H9 (cell line): ENCODE measurements around the gene CDH23. TPM values are rescaled to one million over a fixed set of nuclear protein-coding genes. Genes with fewer than 3 reads are reported as not detected.
A peak's percentile ranks its signal among the peaks of the same experiment; 100 is the strongest.

Experiments
- DNase-seq: peaks from one replicate; pipeline ENCODE4 v3.0.0-alpha.2; 2017
- H2AFZ ChIP-seq: one replicate; pipeline ENCODE4 v1.6.1; 2013; ENCODE audit warnings: mild to moderate bottlenecking, low read length, control low read depth, moderate library complexity
- H2AK5ac ChIP-seq: 2 replicates; pipeline ENCODE4 v1.6.1; 2013; ENCODE audit warnings: low read length, control low read depth, mixed read lengths; ENCODE audit not compliant: insufficient read length
- H2BK120ac ChIP-seq: one replicate; pipeline ENCODE4 v1.6.1; 2013; ENCODE audit warnings: low read depth, mild to moderate bottlenecking, low read length, control low read depth, inconsistent platforms; ENCODE audit not compliant: poor library complexity, severe bottlenecking
- H2BK12ac ChIP-seq: 2 replicates; pipeline ENCODE4 v1.6.1; 2013; ENCODE audit warnings: low read length, control low read depth, mixed read lengths, low read depth; ENCODE audit not compliant: insufficient read length
- H2BK15ac ChIP-seq: 2 replicates; pipeline ENCODE4 v1.6.1; 2013; ENCODE audit warnings: low read depth, low read length, control low read depth
- H2BK20ac ChIP-seq: one replicate; pipeline ENCODE4 v1.6.1; 2013; ENCODE audit warnings: low read depth, mild to moderate bottlenecking, low read length, control low read depth, inconsistent platforms; ENCODE audit not compliant: poor library complexity, severe bottlenecking
- H2BK5ac ChIP-seq: 2 replicates; pipeline ENCODE4 v1.6.1; 2013; ENCODE audit warnings: low read length, control low read depth, mixed read lengths; ENCODE audit not compliant: insufficient read length
- H3K14ac ChIP-seq: 2 replicates; pipeline ENCODE4 v1.6.1; 2013; ENCODE audit warnings: low read length, control low read depth; ENCODE audit not compliant: insufficient read depth
- H3K18ac ChIP-seq: 2 replicates; pipeline ENCODE4 v1.6.1; 2013; ENCODE audit warnings: low read depth, mild to moderate bottlenecking, mixed read lengths, low read length, control low read depth; ENCODE audit not compliant: insufficient read length
- H3K23ac ChIP-seq: 2 replicates; pipeline ENCODE4 v1.6.1; 2013; ENCODE audit warnings: low read length, control low read depth, mixed read lengths, low read depth; ENCODE audit not compliant: insufficient read length
- H3K23me2 ChIP-seq: 2 replicates; pipeline ENCODE4 v1.6.1; 2013; ENCODE audit warnings: low read depth, mild to moderate bottlenecking, mixed read lengths, low read length, control low read depth; ENCODE audit not compliant: insufficient read length, poor library complexity, severe bottlenecking
- H3K27ac ChIP-seq: 2 replicates; pipeline ENCODE4 v1.5.1; 2013; ENCODE audit warnings: low read length, control low read depth, mixed read lengths, low read depth; ENCODE audit not compliant: insufficient read length
- H3K27me3 ChIP-seq: 2 replicates; pipeline ENCODE4 v1.6.1; 2013; ENCODE audit warnings: low read length, control low read depth, inconsistent platforms; ENCODE audit not compliant: insufficient read depth
- H3K4ac ChIP-seq: 2 replicates; pipeline ENCODE4 v1.6.1; 2013; ENCODE audit warnings: low read depth, mild to moderate bottlenecking, control low read depth, inconsistent platforms, low read length, moderate library complexity
- H3K4me1 ChIP-seq: 2 replicates; pipeline ENCODE4 v1.6.1; 2013; ENCODE audit warnings: low read length, control low read depth, inconsistent platforms; ENCODE audit not compliant: insufficient read depth
- H3K4me2 ChIP-seq: 2 replicates; pipeline ENCODE4 v1.6.1; 2013; ENCODE audit warnings: low read length, control low read depth, mixed read lengths; ENCODE audit not compliant: insufficient read length, insufficient read depth
- H3K56ac ChIP-seq: 2 replicates; pipeline ENCODE4 v1.6.1; 2013; ENCODE audit warnings: low read depth, mild to moderate bottlenecking, mixed read lengths, low read length, control low read depth; ENCODE audit not compliant: insufficient read length
- H3K79me1 ChIP-seq: 2 replicates; pipeline ENCODE4 v1.6.1; 2013; ENCODE audit warnings: low read depth, mild to moderate bottlenecking, moderate library complexity, low read length, control low read depth, inconsistent platforms; ENCODE audit not compliant: insufficient read depth, poor library complexity, severe bottlenecking
- H3K79me2 ChIP-seq: 2 replicates; pipeline ENCODE4 v1.6.1; 2013; ENCODE audit warnings: low read length, control low read depth, inconsistent platforms; ENCODE audit not compliant: insufficient read depth
- H3K9ac ChIP-seq: 2 replicates; pipeline ENCODE4 v1.6.1; 2013; ENCODE audit warnings: low read length, control low read depth, mixed read lengths; ENCODE audit not compliant: insufficient read length; ENCODE audit errors: extremely low read depth
- H3K9me3 ChIP-seq: one replicate; pipeline ENCODE4 v1.6.1; 2013; ENCODE audit warnings: low read depth, low read length, inconsistent platforms; ENCODE audit not compliant: control insufficient read depth
- H3T11ph ChIP-seq: one replicate; pipeline ENCODE4 v1.6.1; 2013; ENCODE audit warnings: mild to moderate bottlenecking, low read length, control low read depth, inconsistent platforms
- H4K20me1 ChIP-seq: one replicate; pipeline ENCODE4 v1.6.1; 2013; ENCODE audit not compliant: control insufficient read depth, insufficient read length, insufficient read depth
- H4K5ac ChIP-seq: 2 replicates; pipeline ENCODE4 v1.6.1; 2013; ENCODE audit warnings: low read depth, mild to moderate bottlenecking, mixed read lengths, low read length, control low read depth; ENCODE audit not compliant: insufficient read length
- H4K8ac ChIP-seq: replicated peaks from 2 replicates; pipeline ENCODE4 v1.6.1; 2013; ENCODE audit warnings: low read length, control low read depth, mixed read lengths, low read depth; ENCODE audit not compliant: insufficient read length
- H4K91ac ChIP-seq: 2 replicates; pipeline ENCODE4 v1.6.1; 2013; ENCODE audit warnings: low read depth, mild to moderate bottlenecking, moderate library complexity, mixed read lengths, low read length, control low read depth; ENCODE audit not compliant: insufficient read length
- H3K27ac Mint-ChIP-seq, 3 experiments: 2 replicates in 2 of 3; 3 replicates in 1 of 3; pipeline ENCODE4 v1.8.0; 2020 to 2021; ENCODE audit warnings: mixed read lengths in 3 of 3, mild to moderate bottlenecking in 1 of 3, moderate library complexity in 1 of 3
- H3K27me3 Mint-ChIP-seq: 2 replicates; pipeline ENCODE4 v1.8.0; 2021; ENCODE audit warnings: low read depth, mild to moderate bottlenecking, moderate library complexity, mixed read lengths
- H3K36me3 Mint-ChIP-seq, 3 experiments: 2 replicates in 2 of 3; 3 replicates in 1 of 3; pipeline ENCODE4 v1.8.0; 2020 to 2021; ENCODE audit warnings: low read depth in 3 of 3, mixed read lengths in 3 of 3; ENCODE audit not compliant: insufficient read depth in 1 of 3
- H3K4me1 Mint-ChIP-seq, 2 experiments: 2 replicates each; pipeline ENCODE4 v1.8.0; 2020; ENCODE audit warnings: mixed read lengths in 2 of 2
- H3K4me3 Mint-ChIP-seq, 2 experiments: 2 replicates in 1 of 2; 3 replicates in 1 of 2; pipeline ENCODE4 v1.8.0; 2020 to 2021; ENCODE audit warnings: mild to moderate bottlenecking in 2 of 2, mixed read lengths in 2 of 2, moderate library complexity in 1 of 2
- H3K9me3 Mint-ChIP-seq, 2 experiments: 2 replicates in 1 of 2; 3 replicates in 1 of 2; pipeline ENCODE4 v1.8.0; 2020; ENCODE audit warnings: mild to moderate bottlenecking in 2 of 2, mixed read lengths in 2 of 2, moderate library complexity in 1 of 2
- CTCF ChIP-seq: fragments of 200-600 bp; sonication (generic); conservative IDR thresholded peaks from 3 replicates; pipeline ENCODE4 v1.8.0; 2021; ENCODE audit warnings: antibody characterized with exemption, mild to moderate bottlenecking
- WGBS: extraction: QIAGEN DNeasy Blood & Tissue Kit; methylation state at CpG from one replicate; pipeline ENCODE4 v1.1.7; 2013; ENCODE audit warnings: missing lambda C conversion rate, low lambda C conversion rate, mixed read lengths; ENCODE audit not compliant: insufficient read length; ENCODE audit errors: extremely low coverage; 5-methylcytosine and 5-hydroxymethylcytosine counted together
- total RNA-seq: library from RNA; stranded (reverse); gene quantifications from 2 replicates; pipeline ENCODE4 v1.2.1, GENCODE V29; 2021

CDH23 gene
- total RNA-seq, 1 experiment from 2014 or later, result 2.1 TPM

- H3K18ac ChIP-seq, result peak overlapping the region; percentile 36
- no peak overlapping the region for H2AFZ ChIP-seq
- H3K14ac ChIP-seq, result peak overlapping the region; percentile 62; the same call in 1 of the 2 replicates
- H3K4me1 Mint-ChIP-seq, result peaks cover 49 to 64% of the 10 kb centered on the region in 2 experiments
- no peak overlapping the region for H2BK20ac ChIP-seq
- H2BK5ac ChIP-seq, result no peak overlapping the region
- peaks cover under 1% of the 10 kb centered on the region; the same call in 1 of the 2 replicates for H3K27me3 ChIP-seq
- peak; percentile 60 for DNase-seq
- peaks cover 61% of the 10 kb centered on the region for H3K27me3 Mint-ChIP-seq
- no peak overlapping the region for H3K9ac ChIP-seq
- no peaks in the 10 kb centered on the region for H3K79me2 ChIP-seq
- H3K27ac ChIP-seq, result no peak overlapping the region
- H4K20me1 ChIP-seq, result no peaks in the 10 kb centered on the region
- no peak overlapping the region for H2AK5ac ChIP-seq
- no peaks in the 10 kb centered on the region for H3K23me2 ChIP-seq
- no peak overlapping the region for H3K56ac ChIP-seq
- H3K36me3 Mint-ChIP-seq, result no peaks in the 10 kb centered on the region
- H3K27ac Mint-ChIP-seq, result no peak overlapping the region; a peak in 1 of 7 replicates
- H3K4me1 ChIP-seq, result peaks cover 25% of the 10 kb centered on the region; the same call in 1 of the 2 replicates
- H4K8ac ChIP-seq, result no peak overlapping the region
- no peaks in the 10 kb centered on the region; a peak in 2 of 5 replicates for H3K9me3 Mint-ChIP-seq
- no peak overlapping the region for H4K91ac ChIP-seq
- no peaks in the 10 kb centered on the region for H3K79me1 ChIP-seq
- H2BK15ac ChIP-seq, result 0 out of 2 replicates have a peak overlapping the region, but pooled peaks have one; percentile 56
- no peak overlapping the region for H2BK12ac ChIP-seq
- H3K4me3 Mint-ChIP-seq, result no peak overlapping the region
- H3K23ac ChIP-seq, result no peak overlapping the region
- no peak overlapping the region for H3K4ac ChIP-seq
- H4K5ac ChIP-seq, result no peak overlapping the region
- no peak for TF ChIP-seq CTCF
- H3K9me3 ChIP-seq, result no peaks in the 10 kb centered on the region
- H3K4me2 ChIP-seq, result no peak overlapping the region
- no CpG with 5 or more reads among the region's 14 CpGs for WGBS
- H2BK120ac ChIP-seq, result no peak overlapping the region
- H3T11ph ChIP-seq, result no peak overlapping the region
Observed at GRCh38 chr10:71638064-71638821, 241.5 kb downstream of the CDH23 start.
